CD4-positive, CD25-positive, alpha-beta regulatory T cell (primary cell): ENCODE data around the gene OR4D11. TPM values are rescaled to one million over a fixed set of nuclear protein-coding genes. Genes with fewer than 3 reads are reported as not detected.
A peak's percentile ranks its signal among the peaks of the same experiment; 100 is the strongest.

Source experiments
- ATAC-seq, 2 donors: fragments of 150-1000 bp; cut with Tn5 transposase; one replicate each; pipeline ENCODE4 v1.10.0; 2021; ENCODE audit warnings: low read depth in 2 of 2, moderate number of reproducible peaks in 2 of 2, moderate library complexity in 1 of 2
- DNase-seq, 3 donors: peaks; one replicate each; pipeline versions ENCODE4 v3.0.0 to v3.0.0-alpha.2; 2012 to 2022; ENCODE audit warnings: mixed read lengths in 1 of 3
- H3K27ac ChIP-seq: one replicate; pipeline ENCODE4 v1.7.0; 2013; ENCODE audit warnings: mild to moderate bottlenecking, low read length; ENCODE audit not compliant: insufficient read depth, poor library complexity, severe bottlenecking
- H3K27me3 ChIP-seq: one replicate; pipeline ENCODE4 v1.7.0; 2013; ENCODE audit warnings: low read length; ENCODE audit not compliant: control insufficient read depth, insufficient read depth
- H3K36me3 ChIP-seq: one replicate; pipeline ENCODE4 v1.7.0; 2013; ENCODE audit warnings: mild to moderate bottlenecking, low read length, moderate library complexity; ENCODE audit not compliant: control insufficient read depth, insufficient read depth
- H3K4me1 ChIP-seq: 2 replicates; pipeline ENCODE4 v1.7.0; 2013; ENCODE audit warnings: mild to moderate bottlenecking, low read length; ENCODE audit not compliant: insufficient read depth, control insufficient read depth, poor library complexity, severe bottlenecking
- H3K4me3 ChIP-seq: one replicate; pipeline ENCODE4 v1.7.0; 2013; ENCODE audit warnings: low read depth, mild to moderate bottlenecking, low read length, moderate library complexity
- H3K9me3 ChIP-seq, 2 experiments: 1 replicate in 1 of 2; 2 replicates in 1 of 2; pipeline ENCODE4 v1.7.0; 2013; ENCODE audit warnings: low read length in 2 of 2, mild to moderate bottlenecking in 1 of 2, moderate library complexity in 1 of 2; ENCODE audit not compliant: control insufficient read depth in 2 of 2
- H3K27ac Mint-ChIP-seq, 3 donors: one replicate each; pipeline ENCODE4 v1.8.0; 2020 to 2022; ENCODE audit warnings: mild to moderate bottlenecking in 3 of 3, mixed read lengths in 3 of 3, moderate library complexity in 2 of 3
- H3K27me3 Mint-ChIP-seq: one replicate; pipeline ENCODE4 v1.8.0; 2022; ENCODE audit warnings: mild to moderate bottlenecking, mixed read lengths
- H3K36me3 Mint-ChIP-seq: one replicate; pipeline ENCODE4 v1.8.0; 2020; ENCODE audit warnings: mixed read lengths
- H3K4me1 Mint-ChIP-seq, 4 donors: one replicate each; pipeline ENCODE4 v1.8.0; 2020 to 2022; ENCODE audit warnings: mixed read lengths in 4 of 4, mild to moderate bottlenecking in 1 of 4
- H3K4me3 Mint-ChIP-seq, 4 donors: one replicate each; pipeline ENCODE4 v1.8.0; 2020 to 2022; ENCODE audit warnings: mild to moderate bottlenecking in 4 of 4, mixed read lengths in 4 of 4, moderate library complexity in 3 of 4
- H3K9me3 Mint-ChIP-seq, 7 donors: one replicate each; pipeline ENCODE4 v1.8.0; 2020 to 2022; ENCODE audit warnings: mixed read lengths in 7 of 7, mild to moderate bottlenecking in 3 of 7, moderate library complexity in 2 of 7
- polyA plus RNA-seq, 4 donors: library from polyadenylated mRNA; unstranded; fragments of 300-500 nt; fragmentation: Illumina TruSeq; gene quantifications; one replicate each; pipeline ENCODE4 v1.2.3, GENCODE V29; 2021
- total RNA-seq: library from RNA; stranded (reverse); gene quantifications from one replicate; pipeline ENCODE4 v1.2.3, GENCODE V29; 2022

OR4D11 gene
- total RNA-seq: not detected
- polyA plus RNA-seq: not detected

GRCh38 chr11:59503276-59503675 lies at the start of gene OR4D11:
Gene OR4D11, plus strand, starts transcription at chr11:59503576. Its CDS starts 0 bp downstream, at chr11:59503576.
- peak within 1 kb of the TSS in 2 of 3 donors; percentile 8 to 42 for H3K27ac Mint-ChIP-seq

DNA sequence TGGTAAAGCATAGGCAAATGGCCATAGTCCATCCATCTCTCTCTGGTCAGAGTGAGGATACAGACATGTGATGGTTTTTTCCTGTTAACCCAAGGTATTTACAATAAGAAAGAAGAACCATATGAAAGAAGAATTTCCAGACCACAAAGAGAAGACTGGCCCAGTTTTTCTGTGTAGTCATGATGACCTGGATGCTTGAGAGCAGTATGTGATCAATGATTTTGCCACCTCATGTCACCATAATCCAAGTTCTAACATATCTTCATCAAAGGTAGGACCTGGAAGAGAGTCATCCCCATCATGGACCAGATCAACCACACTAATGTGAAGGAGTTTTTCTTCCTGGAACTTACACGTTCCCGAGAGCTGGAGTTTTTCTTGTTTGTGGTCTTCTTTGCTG lies 46.7 kb upstream of the OR4D11 start, which contains the start of gene OR4D6:
Gene OR4D6 (plus strand): TSS at position 301 of the 400 bp plus-strand sequence. CDS start 0 bp downstream, at position 301.
- Mint-ChIP-seq H3K4me1 (peaks cover 0 to 3% (median 0%) of the 10 kb centered on the region in 4 donors), H3K27ac (no peak within 1 kb of the TSS)

More at GRCh38 chr11:59503276-59503675, at the start of gene OR4D11:
- no peak for DNase-seq
- Mint-ChIP-seq H3K9me3 (peaks cover 0 to 5% (median 0%) of the 10 kb centered on the region in 7 donors), H3K36me3 (no peaks in the 10 kb centered on the region), H3K4me1 (peaks cover 0 to 5% (median 0%) of the 10 kb centered on the region in 4 donors), H3K27me3 (peaks cover 24% of the 10 kb centered on the region), H3K4me3 (no peak within 1 kb of the TSS)
- Histone ChIP-seq H3K9me3 (no peaks in the 10 kb centered on the region), H3K4me1 (no peaks in the 10 kb centered on the region), H3K27ac (no peak within 1 kb of the TSS), H3K27me3 (no peaks in the 10 kb centered on the region), H3K36me3 (no peaks in the 10 kb centered on the region), H3K4me3 (no peak within 1 kb of the TSS)
- no peak for ATAC-seq

DNA sequence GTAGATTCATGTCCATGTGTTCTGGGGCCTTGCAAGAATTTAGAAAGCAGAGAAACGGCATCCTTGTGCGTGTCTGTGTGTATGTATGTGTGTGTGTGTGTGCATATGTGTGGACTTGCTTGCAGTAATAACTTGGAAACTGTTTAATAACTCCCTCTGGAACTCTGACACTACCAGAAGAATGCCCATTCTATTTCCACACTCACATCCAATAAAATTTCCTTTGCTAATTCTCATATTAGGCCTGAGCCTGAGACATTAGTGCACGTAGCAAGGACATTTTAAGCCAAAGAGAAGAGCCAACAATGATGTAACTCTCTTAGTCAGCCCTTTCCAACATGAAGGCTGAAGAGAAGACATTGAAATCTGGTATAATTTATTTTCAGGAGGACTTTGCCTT lies 43.5 kb upstream of the OR4D11 start:
- DNase-seq: no peak
- no peak overlapping the region for H3K27ac Mint-ChIP-seq

More for the DNA sequence above, 46.7 kb upstream of the OR4D11 start, which contains the start of gene OR4D6:
- ATAC-seq (no peak), DNase-seq (no peak)
- Mint-ChIP-seq H3K36me3 (no peaks in the 10 kb centered on the region), H3K9me3 (peaks cover 0 to 3% (median 0%) of the 10 kb centered on the region in 7 donors), H3K4me3 (no peak within 1 kb of the TSS), H3K27me3 (peaks cover 9% of the 10 kb centered on the region)
- H3K4me3 ChIP-seq: no peak within 1 kb of the TSS
- H3K27ac ChIP-seq: no peak within 1 kb of the TSS
- H3K27me3 ChIP-seq: peaks cover 2% of the 10 kb centered on the region
- no peaks in the 10 kb centered on the region for H3K36me3 ChIP-seq
- no peaks in the 10 kb centered on the region for H3K4me1 ChIP-seq
- no peaks in the 10 kb centered on the region for H3K9me3 ChIP-seq

DNA sequence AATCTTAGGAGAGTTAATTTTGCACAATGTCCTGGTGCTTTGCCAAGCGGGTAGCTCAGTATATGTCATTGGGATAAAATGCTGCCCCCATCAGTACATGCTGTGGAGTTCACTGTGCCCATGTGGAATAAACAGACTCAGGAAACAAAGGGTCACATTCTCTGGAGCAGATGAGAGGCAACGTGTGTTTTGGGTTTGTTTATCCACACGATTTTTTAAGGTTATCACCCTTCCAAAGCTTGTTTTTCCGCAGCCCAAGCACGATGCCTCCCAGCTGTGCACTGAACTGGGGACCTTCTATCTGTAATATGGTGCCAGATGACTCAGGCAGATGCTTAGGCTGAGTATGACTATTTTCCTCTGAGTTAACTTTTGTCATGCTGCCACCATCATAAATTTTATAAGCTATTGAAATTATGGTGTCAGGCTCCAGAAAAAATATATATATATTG lies 40.2 kb upstream of the OR4D11 start:
- no peak for ATAC-seq
- Mint-ChIP-seq H3K4me1 (no peaks in the 10 kb centered on the region), H3K27me3 (peaks cover 5% of the 10 kb centered on the region), H3K9me3 (peaks cover 0 to 4% (median 0%) of the 10 kb centered on the region in 7 donors), H3K4me3 (no peak overlapping the region), H3K36me3 (no peaks in the 10 kb centered on the region), H3K27ac (no peak overlapping the region)
- H3K4me3 ChIP-seq: no peak overlapping the region
- no peak for DNase-seq
- no peaks in the 10 kb centered on the region for H3K4me1 ChIP-seq
- no peak overlapping the region for H3K27ac ChIP-seq
- no peaks in the 10 kb centered on the region for H3K9me3 ChIP-seq
- H3K36me3 ChIP-seq: no peaks in the 10 kb centered on the region
- H3K27me3 ChIP-seq: no peaks in the 10 kb centered on the region

More for the DNA sequence above, 43.5 kb upstream of the OR4D11 start:
- Histone ChIP-seq H3K4me3 (no peak overlapping the region), H3K36me3 (no peaks in the 10 kb centered on the region), H3K9me3 (no peaks in the 10 kb centered on the region), H3K27ac (no peak overlapping the region), H3K4me1 (no peaks in the 10 kb centered on the region), H3K27me3 (peaks cover 2% of the 10 kb centered on the region)
- ATAC-seq: no peak
- Mint-ChIP-seq H3K36me3 (no peaks in the 10 kb centered on the region), H3K4me3 (no peak overlapping the region), H3K9me3 (peaks cover 0 to 3% (median 0%) of the 10 kb centered on the region in 7 donors), H3K4me1 (no peaks in the 10 kb centered on the region), H3K27me3 (peaks cover 9% of the 10 kb centered on the region)

GRCh38 chr11:59473015-59473414 lies 30.4 kb upstream of the OR4D11 start, which contains the start of gene OR4D10:
Gene OR4D10, plus strand, starts transcription at chr11:59473315. Its CDS starts 4,115 bp downstream, at chr11:59477430.
- no peak for DNase-seq
- Histone ChIP-seq H3K4me1 (no peaks in the 10 kb centered on the region), H3K27ac (no peak within 1 kb of the TSS), H3K27me3 (no peaks in the 10 kb centered on the region), H3K9me3 (no peaks in the 10 kb centered on the region), H3K36me3 (no peaks in the 10 kb centered on the region), H3K4me3 (no peak within 1 kb of the TSS)
- Mint-ChIP-seq H3K9me3 (peaks cover 0 to 2% (median 0%) of the 10 kb centered on the region in 7 donors), H3K4me1 (no peaks in the 10 kb centered on the region), H3K27me3 (peaks cover 5% of the 10 kb centered on the region), H3K36me3 (no peaks in the 10 kb centered on the region), H3K4me3 (no peak within 1 kb of the TSS), H3K27ac (no peak within 1 kb of the TSS)
- no peak for ATAC-seq

GRCh38 chr11:59475176-59475575 lies 28.2 kb upstream of the OR4D11 start:
- H3K27me3 ChIP-seq: no peaks in the 10 kb centered on the region
- Mint-ChIP-seq H3K4me1 (no peaks in the 10 kb centered on the region), H3K27ac (no peak overlapping the region), H3K4me3 (no peak overlapping the region), H3K27me3 (peaks cover 5% of the 10 kb centered on the region), H3K36me3 (no peaks in the 10 kb centered on the region), H3K9me3 (peaks cover 0 to 2% (median 0%) of the 10 kb centered on the region in 7 donors)
- no peak overlapping the region for H3K4me3 ChIP-seq
- no peaks in the 10 kb centered on the region for H3K36me3 ChIP-seq
- H3K27ac ChIP-seq: no peak overlapping the region
- DNase-seq: no peak
- no peaks in the 10 kb centered on the region for H3K4me1 ChIP-seq
- H3K9me3 ChIP-seq: no peaks in the 10 kb centered on the region
- ATAC-seq: no peak

- Mint-ChIP-seq H3K9me3 (peaks cover 0 to 2% (median 0%) of the 10 kb centered on the region in 7 donors), H3K27me3 (peaks cover 5% of the 10 kb centered on the region)
- no peak for DNase-seq
Observed at GRCh38 chr11:59479906-59480305, 23.5 kb upstream of the OR4D11 start.

GRCh38 chr11:59480359-59480758 lies 23.0 kb upstream of the OR4D11 start:
- H3K36me3 Mint-ChIP-seq: no peaks in the 10 kb centered on the region

More at GRCh38 chr11:59479906-59480305, 23.5 kb upstream of the OR4D11 start:
- Histone ChIP-seq H3K9me3 (no peaks in the 10 kb centered on the region), H3K27me3 (no peaks in the 10 kb centered on the region), H3K36me3 (no peaks in the 10 kb centered on the region), H3K4me1 (no peaks in the 10 kb centered on the region), H3K27ac (no peak overlapping the region), H3K4me3 (no peak overlapping the region)
- H3K27ac Mint-ChIP-seq: no peak overlapping the region
- no peaks in the 10 kb centered on the region for H3K4me1 Mint-ChIP-seq
- no peak for ATAC-seq
- H3K4me3 Mint-ChIP-seq: no peak overlapping the region
- H3K36me3 Mint-ChIP-seq: no peaks in the 10 kb centered on the region

More at GRCh38 chr11:59480359-59480758, 23.0 kb upstream of the OR4D11 start:
- H3K9me3 ChIP-seq: no peaks in the 10 kb centered on the region
- H3K9me3 Mint-ChIP-seq: peaks cover 0 to 2% (median 0%) of the 10 kb centered on the region in 7 donors
- no peak overlapping the region for H3K27ac Mint-ChIP-seq
- no peak overlapping the region for H3K4me3 ChIP-seq
- peaks cover 1% of the 10 kb centered on the region for H3K27me3 Mint-ChIP-seq
- no peak overlapping the region for H3K4me3 Mint-ChIP-seq
- no peaks in the 10 kb centered on the region for H3K4me1 Mint-ChIP-seq
- no peak for ATAC-seq
- no peak overlapping the region for H3K27ac ChIP-seq
- H3K4me1 ChIP-seq: no peaks in the 10 kb centered on the region
- no peaks in the 10 kb centered on the region for H3K36me3 ChIP-seq
- no peaks in the 10 kb centered on the region for H3K27me3 ChIP-seq
- no peak for DNase-seq
